Stomach (tissue), 4 donors: ENCODE data around the gene CCDC141.

Experiments
- CTCF ChIP-seq, 7 experiments: fragments of 450-650 bp in 4 of 7; fragments of 200-600 bp in 3 of 7; sonication (generic) in 3 of 7; IDR thresholded peaks; one replicate each; pipeline ENCODE4 v1.5.1; 2016 to 2019; ENCODE audit warnings: antibody characterized with exemption in 7 of 7, control low read depth in 2 of 7, mild to moderate bottlenecking in 1 of 7
- EP300 ChIP-seq: sonication (generic); formaldehyde crosslinking; IDR thresholded peaks from one replicate; pipeline ENCODE4 v1.6.1; 2017; ENCODE audit warnings: antibody characterized with exemption
- POLR2A ChIP-seq, 4 donors: fragments of 450-650 bp; IDR thresholded peaks; one replicate each; pipeline ENCODE4 v1.6.1; 2016; ENCODE audit warnings: antibody characterized with exemption in 4 of 4, control low read depth in 2 of 4, mild to moderate bottlenecking in 1 of 4, moderate library complexity in 1 of 4

DNA sequence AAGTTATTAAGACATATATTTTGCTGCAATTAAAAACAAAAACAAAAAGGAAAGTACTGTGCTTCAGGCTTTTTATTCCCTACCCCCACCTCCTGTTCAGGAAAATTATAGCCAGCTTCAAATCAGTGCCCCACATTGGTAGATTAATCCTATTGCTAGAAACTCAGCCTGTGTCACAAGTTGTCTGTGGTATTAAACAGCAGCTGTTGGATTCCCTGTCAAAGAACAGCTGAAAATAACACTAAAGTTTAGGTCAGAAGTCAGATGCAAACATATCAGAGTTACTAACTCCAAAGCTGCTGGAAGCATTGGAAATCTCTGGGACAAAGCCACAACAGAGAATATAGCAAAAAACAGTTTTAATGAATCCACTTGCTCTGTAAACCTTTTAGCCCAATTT, 818 bp upstream of the CCDC141 start:
- TF ChIP-seq CTCF (IDR thresholded peaks at IDR 0.05) (no peak), POLR2A (IDR thresholded peaks at IDR 0.05) (no peak), EP300 (no peak)
